Endodermal cell (in vitro differentiated cells): ENCODE measurements around the gene ZNF471. TPM values are rescaled to one million over a fixed set of nuclear protein-coding genes. Genes with fewer than 3 reads are reported as not detected.

Source experiments
- DNase-seq: peaks from one replicate; pipeline ENCODE4 v3.0.0-alpha.2; 2017
- H3K27ac ChIP-seq: 2 replicates; pipeline ENCODE4 v1.5.1; 2013; ENCODE audit warnings: mild to moderate bottlenecking, low read depth, low read length, moderate library complexity
- H3K27me3 ChIP-seq: 2 replicates; pipeline ENCODE4 v1.6.1; 2013; ENCODE audit warnings: mild to moderate bottlenecking, low read length, moderate library complexity; ENCODE audit not compliant: insufficient read depth, control insufficient read depth, poor library complexity, severe bottlenecking
- H3K36me3 ChIP-seq: 2 replicates; pipeline ENCODE4 v1.7.0; 2013; ENCODE audit warnings: mild to moderate bottlenecking, low read length, moderate library complexity; ENCODE audit not compliant: control insufficient read depth, insufficient read depth
- H3K4me1 ChIP-seq: one replicate; pipeline ENCODE4 v1.7.0; 2013; ENCODE audit warnings: low read length; ENCODE audit not compliant: control insufficient read depth, insufficient read depth
- H3K4me3 ChIP-seq: 2 replicates; pipeline ENCODE4 v1.5.1; 2013; ENCODE audit warnings: mild to moderate bottlenecking, low read length, moderate library complexity
- H3K9ac ChIP-seq: 2 replicates; pipeline ENCODE4 v1.6.1; 2013; ENCODE audit warnings: mild to moderate bottlenecking, low read length, moderate library complexity; ENCODE audit not compliant: poor library complexity, severe bottlenecking; ENCODE audit errors: extremely low read depth
- H3K9me3 ChIP-seq: 2 replicates; pipeline ENCODE4 v1.6.1; 2013; ENCODE audit warnings: mild to moderate bottlenecking, low read length, moderate library complexity; ENCODE audit not compliant: control insufficient read depth
- H3K27ac Mint-ChIP-seq: 2 replicates; pipeline ENCODE4 v1.8.0; 2020; ENCODE audit warnings: mixed read lengths
- H3K27me3 Mint-ChIP-seq: 2 replicates; pipeline ENCODE4 v1.8.0; 2021; ENCODE audit warnings: mild to moderate bottlenecking, mixed read lengths; ENCODE audit not compliant: insufficient read depth
- H3K36me3 Mint-ChIP-seq: 2 replicates; pipeline ENCODE4 v1.8.0; 2020; ENCODE audit warnings: low read depth, mixed read lengths
- H3K4me1 Mint-ChIP-seq: 2 replicates; pipeline ENCODE4 v1.8.0; 2020; ENCODE audit warnings: mixed read lengths
- H3K4me3 Mint-ChIP-seq: 2 replicates; pipeline ENCODE4 v1.8.0; 2020; ENCODE audit warnings: mild to moderate bottlenecking, moderate library complexity, mixed read lengths
- H3K9me3 Mint-ChIP-seq: 2 replicates; pipeline ENCODE4 v1.8.0; 2020; ENCODE audit warnings: mild to moderate bottlenecking, mixed read lengths
- WGBS, 2 experiments: methylation state at CpG; one replicate each; pipeline versions ENCODE4 v1.1.5 to v1.1.7; 2013; ENCODE audit warnings: missing lambda C conversion rate in 2 of 2, mixed read lengths in 1 of 2; ENCODE audit not compliant: insufficient coverage in 1 of 2, insufficient read length in 1 of 2; 5-methylcytosine and 5-hydroxymethylcytosine counted together
- total RNA-seq, 2 donors: library from RNA; stranded (reverse); fragmentation: NEBNext Ultra II Directional in 1 of 2; extraction: Animal tissue kit (Norgen Biotek cat#: 25700) in 1 of 2; gene quantifications; 2 replicates in 1 of 2; 3 replicates in 1 of 2; pipeline ENCODE4 v1.2.1, GENCODE V29; 2021
- TF ChIP-seq, protein P1 (sequence below): fragments of 200-600 bp; sonication (generic); conservative IDR thresholded peaks from 2 replicates; pipeline ENCODE4 v1.5.0; 2021; ENCODE audit warnings: antibody characterized with exemption, mild to moderate bottlenecking

Gene ZNF471
- total RNA-seq, 2 donors from 2014 or later: 0.07 to 3.8 TPM

GRCh38 chr19:56554272-56554869 is 46.7 kb downstream of the ZNF471 start:
- WGBS, 2 experiments: 77 to 100% methylated on average over 3 to 5 of the region's 6 CpGs
- Mint-ChIP-seq H3K4me3 (no peak overlapping the region), H3K9me3 (peaks cover 85% of the 10 kb centered on the region), H3K27ac (no peak overlapping the region), H3K36me3 (peaks cover 75% of the 10 kb centered on the region), H3K4me1 (no peaks in the 10 kb centered on the region), H3K27me3 (no peaks in the 10 kb centered on the region)
- Histone ChIP-seq H3K27ac (no peak overlapping the region), H3K36me3 (peaks cover 53% of the 10 kb centered on the region), H3K4me3 (peak overlapping the region; percentile 56), H3K9me3 (peaks cover 95% of the 10 kb centered on the region), H3K27me3 (no peaks in the 10 kb centered on the region), H3K4me1 (no peaks in the 10 kb centered on the region), H3K9ac (no peak overlapping the region)
- TF ChIP-seq, protein P1, sequence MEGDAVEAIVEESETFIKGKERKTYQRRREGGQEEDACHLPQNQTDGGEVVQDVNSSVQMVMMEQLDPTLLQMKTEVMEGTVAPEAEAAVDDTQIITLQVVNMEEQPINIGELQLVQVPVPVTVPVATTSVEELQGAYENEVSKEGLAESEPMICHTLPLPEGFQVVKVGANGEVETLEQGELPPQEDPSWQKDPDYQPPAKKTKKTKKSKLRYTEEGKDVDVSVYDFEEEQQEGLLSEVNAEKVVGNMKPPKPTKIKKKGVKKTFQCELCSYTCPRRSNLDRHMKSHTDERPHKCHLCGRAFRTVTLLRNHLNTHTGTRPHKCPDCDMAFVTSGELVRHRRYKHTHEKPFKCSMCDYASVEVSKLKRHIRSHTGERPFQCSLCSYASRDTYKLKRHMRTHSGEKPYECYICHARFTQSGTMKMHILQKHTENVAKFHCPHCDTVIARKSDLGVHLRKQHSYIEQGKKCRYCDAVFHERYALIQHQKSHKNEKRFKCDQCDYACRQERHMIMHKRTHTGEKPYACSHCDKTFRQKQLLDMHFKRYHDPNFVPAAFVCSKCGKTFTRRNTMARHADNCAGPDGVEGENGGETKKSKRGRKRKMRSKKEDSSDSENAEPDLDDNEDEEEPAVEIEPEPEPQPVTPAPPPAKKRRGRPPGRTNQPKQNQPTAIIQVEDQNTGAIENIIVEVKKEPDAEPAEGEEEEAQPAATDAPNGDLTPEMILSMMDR: no peak
- no peak for DNase-seq

DNA sequence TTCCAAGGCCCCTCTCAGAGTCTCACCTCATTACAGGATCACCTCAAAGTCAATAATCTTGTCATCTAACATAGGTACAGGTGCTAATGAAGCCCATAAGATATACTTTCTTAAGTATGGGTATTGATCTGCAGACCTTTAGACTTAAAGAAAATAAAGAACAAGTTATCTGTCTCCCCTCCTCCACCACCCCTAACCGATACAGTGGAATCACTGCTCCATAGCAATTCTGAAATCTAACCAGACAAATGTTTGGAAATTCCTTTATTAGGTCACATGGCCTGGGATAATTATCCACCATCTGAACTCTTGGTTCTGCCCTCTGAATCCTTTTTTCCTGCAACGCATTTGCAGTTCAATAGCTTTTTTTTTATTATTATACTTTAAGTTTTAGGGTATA is 55.1 kb downstream of the ZNF471 start:
- H3K4me1 ChIP-seq: no peaks in the 10 kb centered on the region
- peaks cover 41% of the 10 kb centered on the region for H3K36me3 Mint-ChIP-seq
- no peak overlapping the region for H3K9ac ChIP-seq
- 71 to 95% methylated on average over 1 to 2 of the region's 2 CpGs for WGBS, 2 experiments
- no peaks in the 10 kb centered on the region for H3K36me3 ChIP-seq
- no peaks in the 10 kb centered on the region for H3K27me3 ChIP-seq
- no peak overlapping the region for H3K27ac Mint-ChIP-seq
- H3K27ac ChIP-seq: no peak overlapping the region
- H3K4me1 Mint-ChIP-seq: no peaks in the 10 kb centered on the region
- H3K9me3 ChIP-seq: peaks cover 85% of the 10 kb centered on the region
- DNase-seq: no peak
- TF ChIP-seq, protein P1: no peak
- H3K9me3 Mint-ChIP-seq: peaks cover 94% of the 10 kb centered on the region
- no peaks in the 10 kb centered on the region for H3K27me3 Mint-ChIP-seq
- H3K4me3 ChIP-seq: peak overlapping the region; percentile 90
- no peak overlapping the region for H3K4me3 Mint-ChIP-seq

DNA sequence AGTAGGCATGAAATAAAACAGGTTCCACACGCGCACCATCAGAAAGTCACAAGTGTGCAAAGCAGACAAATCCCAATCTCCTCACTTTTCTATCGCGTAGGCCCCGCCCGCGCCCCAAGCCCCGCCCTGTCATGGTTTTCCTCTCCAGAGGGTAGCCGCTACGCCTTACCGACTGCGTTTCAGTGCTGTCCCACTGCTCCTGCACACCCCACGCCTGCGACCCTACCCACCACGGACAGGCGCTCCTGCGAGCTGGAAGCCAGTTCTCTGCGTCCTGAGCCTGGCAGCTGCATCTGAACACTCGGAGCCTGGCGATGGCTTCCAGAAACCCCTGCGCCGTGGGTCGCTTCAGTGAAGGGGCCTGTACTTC is 59.2 kb downstream of the ZNF471 start:
- peak overlapping the region; percentile 98 for H3K4me3 Mint-ChIP-seq
- TF ChIP-seq, protein P1: no peak
- peaks cover 90% of the 10 kb centered on the region for H3K9me3 ChIP-seq
- peaks cover 34% of the 10 kb centered on the region for H3K36me3 ChIP-seq
- H3K27ac ChIP-seq: no peak overlapping the region
- H3K4me3 ChIP-seq: peak overlapping the region; percentile 90
- no peaks in the 10 kb centered on the region for H3K4me1 ChIP-seq
- peaks cover 57% of the 10 kb centered on the region for H3K36me3 Mint-ChIP-seq
- H3K9me3 Mint-ChIP-seq: peaks cover 94% of the 10 kb centered on the region
- no peak overlapping the region for H3K9ac ChIP-seq
- no peaks in the 10 kb centered on the region for H3K27me3 ChIP-seq
- no peak for DNase-seq
- H3K4me1 Mint-ChIP-seq: no peaks in the 10 kb centered on the region
- no peaks in the 10 kb centered on the region for H3K27me3 Mint-ChIP-seq
- 2 to 3% methylated on average over 23 of the region's 23 CpGs for WGBS, 2 experiments
- peak overlapping the region; percentile 90 for H3K27ac Mint-ChIP-seq
